ENCODE results near the gene PTPRG. TPM values are rescaled to one million over a fixed set of nuclear protein-coding genes. Genes with fewer than 3 reads are reported as not detected.

PTPRG gene
- total RNA-seq, 1 donor from 2014 or later, result 25.2 TPM

DNA sequence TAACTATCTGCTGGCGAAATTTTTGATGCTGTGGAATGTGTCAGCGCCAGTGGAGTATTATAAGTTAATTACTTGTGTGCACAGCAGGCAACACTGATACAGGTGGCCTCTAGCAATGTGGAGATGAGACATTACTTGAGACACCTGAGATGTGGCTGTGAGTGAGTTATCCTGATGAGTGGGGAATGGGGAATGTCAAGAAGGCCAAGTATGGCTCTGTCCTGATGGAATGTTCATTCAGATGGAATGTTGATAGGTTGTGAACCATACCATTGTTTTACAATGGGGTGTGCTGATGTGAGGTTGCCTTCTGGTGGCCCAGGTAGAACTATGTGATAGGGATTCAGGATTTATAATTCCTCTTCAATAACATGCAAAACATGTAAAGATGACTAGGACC lies 404.8 kb downstream of the PTPRG start:
- no peak for DNase-seq (ENCODE audit: low read depth)
- no peaks in the 10 kb centered on the region for H3K27me3 ChIP-seq (ENCODE audit: control insufficient read depth, insufficient read depth, low read length)
- H3K36me3 ChIP-seq (ENCODE audit: control insufficient read depth, insufficient read depth, low read length), result no peaks in the 10 kb centered on the region
- H3K4me3 ChIP-seq (ENCODE audit: low read depth, low read length), result no peak overlapping the region
- TF ChIP-seq, protein P1, sequence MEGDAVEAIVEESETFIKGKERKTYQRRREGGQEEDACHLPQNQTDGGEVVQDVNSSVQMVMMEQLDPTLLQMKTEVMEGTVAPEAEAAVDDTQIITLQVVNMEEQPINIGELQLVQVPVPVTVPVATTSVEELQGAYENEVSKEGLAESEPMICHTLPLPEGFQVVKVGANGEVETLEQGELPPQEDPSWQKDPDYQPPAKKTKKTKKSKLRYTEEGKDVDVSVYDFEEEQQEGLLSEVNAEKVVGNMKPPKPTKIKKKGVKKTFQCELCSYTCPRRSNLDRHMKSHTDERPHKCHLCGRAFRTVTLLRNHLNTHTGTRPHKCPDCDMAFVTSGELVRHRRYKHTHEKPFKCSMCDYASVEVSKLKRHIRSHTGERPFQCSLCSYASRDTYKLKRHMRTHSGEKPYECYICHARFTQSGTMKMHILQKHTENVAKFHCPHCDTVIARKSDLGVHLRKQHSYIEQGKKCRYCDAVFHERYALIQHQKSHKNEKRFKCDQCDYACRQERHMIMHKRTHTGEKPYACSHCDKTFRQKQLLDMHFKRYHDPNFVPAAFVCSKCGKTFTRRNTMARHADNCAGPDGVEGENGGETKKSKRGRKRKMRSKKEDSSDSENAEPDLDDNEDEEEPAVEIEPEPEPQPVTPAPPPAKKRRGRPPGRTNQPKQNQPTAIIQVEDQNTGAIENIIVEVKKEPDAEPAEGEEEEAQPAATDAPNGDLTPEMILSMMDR (IDR thresholded peaks at IDR 0.05; ENCODE audit: insufficient read depth, low read length, poor library complexity, severe bottlenecking), result peak; percentile 5

DNA sequence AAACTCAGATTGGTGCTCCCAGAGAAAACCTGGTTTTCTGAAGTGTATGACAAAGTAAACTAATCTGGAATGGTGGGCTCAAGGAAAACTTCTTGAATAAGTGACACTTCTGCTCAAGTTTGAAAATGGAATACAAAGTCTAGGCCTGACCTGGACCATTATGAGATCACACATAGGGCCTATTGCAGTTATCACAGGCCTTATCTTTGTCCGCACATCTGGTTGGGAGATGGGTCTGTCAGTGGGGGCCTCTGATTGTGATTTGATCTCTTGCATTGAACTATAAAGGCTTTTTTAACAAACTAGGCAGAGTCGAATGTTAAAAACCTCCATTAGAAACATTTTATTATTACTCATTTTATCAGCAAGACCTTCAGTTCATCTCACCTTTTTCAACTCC lies 405.6 kb downstream of the PTPRG start:
- Histone ChIP-seq H3K4me3 (ENCODE audit: low read depth, low read length) (no peak overlapping the region), H3K36me3 (ENCODE audit: control insufficient read depth, insufficient read depth, low read length) (no peaks in the 10 kb centered on the region), H3K27me3 (ENCODE audit: control insufficient read depth, insufficient read depth, low read length) (no peaks in the 10 kb centered on the region)
- no peak for DNase-seq (ENCODE audit: low read depth)
- TF ChIP-seq, protein P1 (IDR thresholded peaks at IDR 0.05; ENCODE audit: insufficient read depth, low read length, poor library complexity, severe bottlenecking), result no peak

DNA sequence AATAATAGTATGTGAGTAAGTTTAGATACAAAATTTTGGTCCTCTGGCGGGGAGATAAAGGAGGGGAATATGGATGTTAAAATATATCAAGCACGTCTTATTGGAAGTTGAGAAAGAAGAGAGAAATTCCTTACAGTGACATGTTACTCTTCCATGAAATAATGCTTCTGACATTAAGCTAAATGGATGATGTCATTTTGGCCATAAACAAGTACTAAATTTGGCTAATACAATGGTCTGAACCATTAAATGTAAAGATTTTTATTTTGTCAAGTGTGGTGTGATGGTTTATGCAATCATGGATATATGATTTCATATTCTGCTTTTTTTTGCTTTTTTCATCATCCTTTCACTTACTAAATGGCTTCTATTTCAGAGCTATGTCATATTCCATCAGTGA lies 406.6 kb downstream of the PTPRG start:
- TF ChIP-seq, protein P1 (IDR thresholded peaks at IDR 0.05; ENCODE audit: insufficient read depth, low read length, poor library complexity, severe bottlenecking), result no peak
- no peaks in the 10 kb centered on the region for H3K36me3 ChIP-seq (ENCODE audit: control insufficient read depth, insufficient read depth, low read length)
- H3K27me3 ChIP-seq (ENCODE audit: control insufficient read depth, insufficient read depth, low read length), result no peaks in the 10 kb centered on the region
- no peak overlapping the region for H3K4me3 ChIP-seq (ENCODE audit: low read depth, low read length)
- no peak for DNase-seq (ENCODE audit: low read depth)

DNA sequence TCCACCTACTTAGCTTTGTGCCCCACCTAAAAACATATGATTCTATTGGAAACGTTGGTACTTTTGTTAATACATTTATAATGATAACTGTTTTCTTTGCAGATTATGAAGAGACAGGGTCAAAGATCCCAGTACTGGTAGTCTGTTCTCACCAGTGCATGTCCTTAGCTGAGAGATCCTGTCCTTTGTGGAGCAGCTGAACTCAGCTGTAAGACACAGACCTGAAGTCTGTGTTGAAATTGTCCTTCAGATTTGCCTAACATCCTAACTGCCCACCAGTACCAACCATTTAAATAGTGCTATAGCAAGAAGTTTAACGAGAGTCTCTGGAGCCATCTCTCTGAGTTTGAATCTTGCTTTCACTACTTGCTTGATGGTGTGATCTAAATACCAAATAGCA lies 413.3 kb downstream of the PTPRG start:
- DNase-seq (ENCODE audit: low read depth), result no peak
- H3K36me3 ChIP-seq (ENCODE audit: control insufficient read depth, insufficient read depth, low read length), result no peaks in the 10 kb centered on the region
- TF ChIP-seq, protein P1 (IDR thresholded peaks at IDR 0.05; ENCODE audit: insufficient read depth, low read length, poor library complexity, severe bottlenecking), result no peak

DNA sequence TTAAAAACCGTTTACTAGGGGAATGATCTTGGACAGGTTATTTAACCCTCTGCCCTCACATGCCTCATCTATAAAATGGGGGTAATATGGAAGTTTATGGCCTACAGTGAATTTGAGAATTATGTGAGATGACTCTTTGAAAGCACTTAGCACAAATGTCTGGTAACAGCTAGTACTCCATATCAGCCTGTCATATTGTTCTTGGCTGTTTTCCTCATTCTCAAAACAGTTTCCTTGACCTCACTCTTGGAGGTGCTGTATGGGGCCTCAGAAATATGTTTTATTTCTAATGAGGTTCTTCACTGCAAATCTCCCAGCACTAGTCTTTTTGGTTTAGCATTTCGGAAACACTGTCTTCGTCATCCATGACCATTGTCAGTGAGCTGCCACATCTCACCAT lies 413.8 kb downstream of the PTPRG start:
- Histone ChIP-seq H3K27me3 (ENCODE audit: control insufficient read depth, insufficient read depth, low read length) (no peaks in the 10 kb centered on the region), H3K4me3 (ENCODE audit: low read depth, low read length) (no peak overlapping the region), H3K36me3 (ENCODE audit: control insufficient read depth, insufficient read depth, low read length) (no peaks in the 10 kb centered on the region)
- TF ChIP-seq, protein P1 (IDR thresholded peaks at IDR 0.05; ENCODE audit: insufficient read depth, low read length, poor library complexity, severe bottlenecking), result no peak
- DNase-seq (ENCODE audit: low read depth), result no peak

More for the DNA sequence above, 413.3 kb downstream of the PTPRG start:
- Histone ChIP-seq H3K27me3 (ENCODE audit: control insufficient read depth, insufficient read depth, low read length) (no peaks in the 10 kb centered on the region), H3K4me3 (ENCODE audit: low read depth, low read length) (no peak overlapping the region)

DNA sequence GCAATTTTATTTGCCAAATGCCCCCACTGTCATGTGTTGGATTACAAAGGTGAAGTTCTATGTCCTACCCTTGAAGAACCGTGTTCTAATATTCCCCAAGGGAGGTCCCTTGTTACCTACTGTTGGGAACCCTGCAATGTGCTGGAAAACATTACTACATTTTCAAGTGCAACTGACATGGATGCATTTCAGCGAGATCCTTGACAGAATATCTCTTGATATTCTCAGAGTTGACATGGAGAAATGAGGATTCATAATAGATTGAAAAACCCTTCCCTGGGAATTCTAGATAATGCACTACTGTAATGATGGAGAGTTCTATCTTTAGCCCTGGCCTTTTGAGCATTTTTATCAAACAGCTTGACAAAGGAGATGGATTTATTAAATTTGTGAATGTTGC lies 414.6 kb downstream of the PTPRG start:
- Histone ChIP-seq H3K36me3 (ENCODE audit: control insufficient read depth, insufficient read depth, low read length) (no peaks in the 10 kb centered on the region), H3K4me3 (ENCODE audit: low read depth, low read length) (no peak overlapping the region), H3K27me3 (ENCODE audit: control insufficient read depth, insufficient read depth, low read length) (no peaks in the 10 kb centered on the region)
- TF ChIP-seq, protein P1 (IDR thresholded peaks at IDR 0.05; ENCODE audit: insufficient read depth, low read length, poor library complexity, severe bottlenecking), result no peak
- no peak for DNase-seq (ENCODE audit: low read depth)
